Stimulated activated CD4-positive, alpha-beta T cell treated with anti-CD3 and anti-CD28 coated beads, TNF-alpha, amount 100 ng/mL, for 4 hours (primary cell): Measurements from ENCODE around the gene CSNK2B.

Experiments
- DNase-seq, 3 experiments: peaks; one replicate each; pipeline ENCODE4 v3.0.0-alpha.2; 2020; ENCODE audit warnings: low read depth in 3 of 3

Gene CSNK2B

DNA sequence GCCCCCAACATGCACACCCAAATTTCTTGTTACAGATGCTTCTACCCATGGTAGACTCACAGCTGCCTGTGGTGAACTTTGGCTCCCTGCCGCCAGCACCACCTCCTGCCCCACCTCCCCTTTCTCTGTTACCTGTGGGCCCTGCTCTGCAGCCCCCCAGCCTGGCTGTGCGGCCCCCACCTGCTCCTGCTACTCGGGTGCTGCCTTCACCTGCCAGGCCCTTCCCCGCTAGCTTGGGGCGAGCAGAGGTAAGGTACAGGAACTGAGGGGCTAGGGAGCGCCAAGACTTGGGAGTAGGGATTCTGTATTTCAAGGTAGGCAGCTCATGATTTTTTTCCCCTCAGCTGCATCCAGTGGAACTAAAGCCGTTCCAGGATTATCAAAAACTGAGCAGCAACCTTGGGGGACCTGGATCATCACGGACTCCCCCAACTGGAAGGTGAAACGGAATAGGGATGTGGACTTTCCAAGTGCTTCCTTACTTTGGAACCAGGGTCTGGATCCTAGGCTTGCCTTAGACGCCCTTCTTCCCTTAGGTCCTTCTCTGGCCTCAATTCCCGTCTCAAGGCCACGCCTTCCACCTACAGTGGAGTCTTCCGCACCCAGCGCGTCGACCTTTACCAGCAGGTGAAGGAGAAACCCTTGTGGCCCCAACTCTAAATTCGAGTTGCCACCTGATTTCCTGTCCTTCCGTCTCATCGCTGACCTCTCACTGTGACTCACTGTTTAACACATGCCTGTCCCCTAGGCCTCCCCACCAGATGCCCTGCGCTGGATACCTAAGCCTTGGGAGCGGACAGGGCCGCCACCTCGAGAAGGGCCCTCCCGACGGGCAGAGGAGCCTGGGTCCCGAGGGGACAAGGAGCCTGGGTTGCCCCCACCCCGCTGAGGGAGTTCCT is 28.9 kb upstream of the CSNK2B start:
- DNase-seq: no peak

DNA sequence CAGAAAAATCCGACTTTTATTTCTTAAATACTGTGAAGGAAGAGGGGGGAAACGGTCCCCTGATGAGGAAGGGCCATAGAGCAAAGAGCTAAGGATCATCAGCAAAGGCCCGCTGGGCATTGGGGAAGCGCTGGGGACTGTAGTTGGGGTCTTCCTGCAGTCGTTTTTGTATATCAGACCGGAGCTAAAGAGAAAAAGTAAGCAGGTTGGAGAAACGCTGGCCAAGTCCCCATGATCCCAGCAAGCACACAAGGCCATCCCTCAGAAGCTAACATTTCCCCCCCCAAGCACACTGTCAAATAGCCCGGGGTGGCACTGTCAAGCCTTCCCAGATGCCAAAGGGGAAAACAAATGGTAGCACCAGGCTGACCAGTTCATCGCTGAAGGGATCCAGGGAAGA is 26.8 kb upstream of the CSNK2B start:
- DNase-seq: no peak

GRCh38 chr6:31639449-31639861 is 26.4 kb upstream of the CSNK2B start:
- DNase-seq: no peak

- DNase-seq: no peak
Measured at GRCh38 chr6:31640612-31641011, 25.3 kb upstream of the CSNK2B start.

DNA sequence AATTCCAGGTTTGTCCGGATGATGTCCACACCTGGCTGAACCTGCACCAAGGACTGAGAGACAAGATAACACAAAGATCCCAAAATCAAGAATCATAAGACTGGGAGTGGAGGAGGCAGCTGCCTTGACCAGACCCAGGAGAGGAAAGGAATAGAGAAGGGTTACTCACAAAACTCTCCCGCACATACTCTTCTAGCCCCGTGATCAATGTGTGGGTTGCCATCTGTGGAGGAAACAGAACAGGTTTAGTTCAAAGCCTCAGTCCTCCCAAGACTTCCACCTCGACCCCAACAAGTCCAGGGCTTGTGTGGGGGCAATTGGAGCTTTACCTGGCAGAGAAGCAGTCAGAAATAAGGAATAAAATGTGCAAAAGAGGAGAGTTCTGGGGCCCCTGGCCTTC is 24.5 kb upstream of the CSNK2B start:
- no peak for DNase-seq

GRCh38 chr6:31642798-31643570 is 22.9 kb upstream of the CSNK2B start:
- DNase-seq: no peak

DNA sequence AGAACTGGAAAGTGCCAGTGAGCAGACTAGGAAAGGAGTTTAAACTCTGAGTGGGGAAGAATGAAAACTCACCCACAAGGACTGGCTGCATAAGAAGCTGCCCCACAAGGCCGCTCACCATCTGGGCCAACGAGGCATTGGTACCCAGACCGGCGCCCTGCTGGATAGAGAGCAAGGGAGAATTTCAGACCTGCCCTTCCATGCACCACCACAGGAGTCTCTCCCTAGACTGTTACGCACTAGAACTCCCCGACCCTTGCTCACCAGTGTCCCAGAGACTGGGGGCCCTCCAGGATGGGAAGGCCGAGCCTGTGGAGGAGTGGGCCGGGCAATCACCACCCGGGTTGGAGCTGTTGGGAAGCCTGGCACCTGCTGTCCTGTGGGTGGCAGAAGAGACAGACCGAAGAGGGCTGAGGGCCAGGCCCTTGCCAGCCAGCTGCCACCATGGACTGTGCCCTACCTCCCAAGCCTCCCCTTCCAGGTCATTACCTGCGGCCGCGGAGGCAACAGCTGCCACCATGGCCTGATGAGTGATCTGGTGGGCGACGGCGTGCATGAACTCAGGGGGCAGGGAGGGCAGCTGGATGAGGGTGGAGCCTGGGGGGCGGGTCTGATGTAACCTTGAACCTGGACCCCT is 21.9 kb upstream of the CSNK2B start:
- no peak for DNase-seq

DNA sequence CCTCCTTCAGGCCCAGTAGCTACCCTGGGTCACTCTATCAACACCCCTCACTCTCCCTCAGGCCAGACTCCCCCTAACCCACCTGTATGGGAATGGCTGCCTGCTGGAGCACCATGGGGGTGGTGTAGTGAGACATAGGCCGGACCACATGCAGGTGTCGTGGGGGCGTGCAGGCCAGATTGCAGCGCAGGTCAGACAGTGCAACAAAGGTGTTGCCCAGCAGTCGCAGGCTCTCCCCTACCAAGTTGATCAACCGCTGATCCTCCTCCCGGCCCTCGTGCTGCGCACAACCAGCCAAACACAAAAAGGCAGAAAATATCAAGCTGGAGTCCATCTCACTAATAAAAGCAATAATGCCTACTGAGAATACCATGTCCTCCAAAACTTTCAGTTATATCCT is 20.6 kb upstream of the CSNK2B start:
- no peak for DNase-seq

DNA sequence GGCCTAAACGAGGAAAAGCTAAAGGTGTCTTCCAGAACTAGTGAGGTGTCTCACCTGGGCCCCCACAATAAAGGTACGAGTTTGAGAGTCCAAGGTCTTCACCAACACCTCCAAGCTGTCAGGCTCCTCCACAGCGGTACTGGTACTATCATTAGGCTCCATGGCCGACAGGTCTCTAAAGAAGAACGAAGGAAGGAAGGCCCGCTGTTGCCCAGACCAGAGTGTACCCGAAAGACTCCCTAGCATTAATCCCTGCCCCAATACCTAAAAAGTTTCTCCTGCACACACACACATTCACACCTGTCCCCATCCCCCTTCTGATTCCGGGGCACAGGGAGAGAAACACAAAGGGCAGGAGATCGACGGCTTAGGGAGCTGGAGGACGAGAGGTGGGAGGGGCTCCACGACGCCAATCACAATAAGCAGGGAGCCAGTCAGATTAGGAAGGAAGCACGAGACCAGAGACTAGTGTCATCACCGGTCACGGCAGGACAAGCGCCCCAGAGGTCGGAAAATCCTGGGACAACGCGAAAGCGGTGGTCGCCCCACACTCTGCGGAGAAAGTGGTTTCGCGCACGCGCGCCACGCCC is 14.2 kb upstream of the CSNK2B start:
- DNase-seq: no peak

- DNase-seq: peak in 2 of 3 experiments; percentile 76 to 80
Measured at GRCh38 chr6:31652925-31653724, 12.8 kb upstream of the CSNK2B start.

GRCh38 chr6:31654574-31655348 is 11.1 kb upstream of the CSNK2B start:
- DNase-seq: no peak

DNA sequence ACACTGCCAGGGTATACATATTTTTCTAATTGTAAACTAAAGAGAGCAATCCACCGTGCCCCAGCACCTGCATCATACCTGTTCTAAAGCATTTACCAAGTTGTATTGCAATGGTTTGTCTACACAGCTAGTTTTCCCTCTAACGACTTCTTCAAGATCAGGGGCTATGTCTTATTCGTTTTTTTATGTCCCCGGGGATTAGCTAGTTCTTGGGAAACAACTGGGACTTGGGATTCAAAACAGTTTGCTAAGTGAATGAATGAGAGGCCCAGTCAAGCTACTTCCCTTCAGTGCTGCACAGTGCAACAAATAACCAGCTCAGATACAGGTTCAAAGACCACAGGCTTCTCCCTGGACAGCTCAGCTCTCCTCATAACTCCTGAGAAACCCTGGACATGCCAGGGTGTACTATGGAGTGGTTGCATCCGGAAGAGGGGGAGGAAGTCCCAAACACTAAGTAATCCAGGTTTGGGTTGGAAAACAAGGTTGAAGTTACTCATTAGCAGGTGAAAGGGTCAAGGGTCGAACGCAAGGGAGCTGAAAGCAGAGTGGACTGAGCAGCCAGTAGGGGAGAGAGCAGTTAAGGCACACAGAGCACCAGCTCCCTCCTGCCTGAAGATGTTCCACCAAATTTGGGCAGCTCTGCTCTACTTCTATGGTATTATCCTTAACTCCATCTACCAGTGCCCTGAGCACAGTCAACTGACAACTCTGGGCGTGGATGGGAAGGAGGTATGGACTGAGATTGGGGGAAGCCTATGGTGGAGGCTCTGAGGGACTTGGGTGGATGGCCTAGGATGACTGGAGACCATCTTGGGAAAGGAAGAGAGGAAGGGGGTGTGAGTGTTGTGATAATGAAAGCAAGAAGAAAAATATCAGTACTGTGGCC is 10.3 kb upstream of the CSNK2B start, which contains the start of gene APOM:
Gene APOM, plus strand, starts transcription at position 546 of the 889 bp plus-strand sequence. Its CDS starts 73 bp downstream, at position 619.
- DNase-seq: no peak

DNA sequence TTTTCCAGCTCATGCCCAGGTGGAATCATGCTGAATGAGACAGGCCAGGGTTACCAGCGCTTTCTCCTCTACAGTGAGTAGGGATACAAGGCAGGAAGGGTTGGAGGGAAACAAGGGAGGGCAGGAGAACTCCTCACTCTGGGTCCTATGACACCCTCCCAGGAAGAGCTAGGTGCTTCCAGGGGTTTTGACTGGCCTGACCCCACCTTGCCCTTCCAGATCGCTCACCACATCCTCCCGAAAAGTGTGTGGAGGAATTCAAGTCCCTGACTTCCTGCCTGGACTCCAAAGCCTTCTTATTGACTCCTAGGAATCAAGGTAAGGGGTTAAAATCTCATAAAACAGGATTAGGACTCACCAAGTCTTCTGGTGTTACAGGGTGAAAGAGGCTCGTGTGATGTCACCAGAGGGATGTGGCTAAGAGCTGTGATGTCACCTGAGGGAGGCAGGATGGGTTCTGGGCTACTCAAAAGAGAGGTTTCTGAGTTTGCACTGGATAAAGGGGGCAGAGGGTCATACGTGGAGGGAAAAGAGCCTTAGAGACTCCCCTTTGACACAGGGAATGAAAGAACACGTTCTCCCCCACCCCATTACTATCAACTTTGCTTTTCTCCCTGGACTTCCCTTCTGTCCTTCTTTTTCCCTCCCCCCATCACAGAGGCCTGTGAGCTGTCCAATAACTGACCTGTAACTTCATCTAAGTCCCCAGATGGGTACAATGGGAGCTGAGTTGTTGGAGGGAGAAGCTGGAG is 8.3 kb upstream of the CSNK2B start:
- no peak for DNase-seq

DNA sequence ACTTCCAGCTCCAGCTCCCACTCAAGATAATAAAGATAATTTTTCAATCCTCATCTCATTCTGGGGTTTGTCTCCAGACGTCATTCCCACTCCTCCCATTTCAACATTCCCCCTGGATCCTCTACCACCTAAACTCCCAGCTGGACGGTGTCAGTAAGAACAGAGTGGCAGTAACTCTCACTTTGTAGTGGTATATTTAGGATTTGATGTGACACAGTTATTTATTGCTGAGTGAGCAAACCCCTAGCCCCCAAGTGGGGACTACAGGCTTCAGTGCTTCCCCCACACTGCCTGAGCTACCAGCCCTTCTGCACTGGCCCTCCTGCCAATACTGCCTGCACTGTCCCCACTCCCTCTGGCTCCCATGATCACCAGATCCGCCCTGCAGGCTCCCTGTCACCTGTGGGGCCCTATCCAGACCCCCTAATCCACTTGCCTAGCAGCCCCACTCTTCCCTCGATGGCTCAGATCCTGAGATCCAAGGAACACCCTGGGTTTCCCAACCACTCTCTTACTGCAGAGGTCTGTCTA is 7.7 kb upstream of the CSNK2B start:
- DNase-seq: no peak

- no peak for DNase-seq
Measured at GRCh38 chr6:31658983-31659648, 6.8 kb upstream of the CSNK2B start.

GRCh38 chr6:31659649-31660380 is 6.1 kb upstream of the CSNK2B start:
- no peak for DNase-seq
